Measurements from ENCODE around the gene IPO13.

Gene IPO13

DNA sequence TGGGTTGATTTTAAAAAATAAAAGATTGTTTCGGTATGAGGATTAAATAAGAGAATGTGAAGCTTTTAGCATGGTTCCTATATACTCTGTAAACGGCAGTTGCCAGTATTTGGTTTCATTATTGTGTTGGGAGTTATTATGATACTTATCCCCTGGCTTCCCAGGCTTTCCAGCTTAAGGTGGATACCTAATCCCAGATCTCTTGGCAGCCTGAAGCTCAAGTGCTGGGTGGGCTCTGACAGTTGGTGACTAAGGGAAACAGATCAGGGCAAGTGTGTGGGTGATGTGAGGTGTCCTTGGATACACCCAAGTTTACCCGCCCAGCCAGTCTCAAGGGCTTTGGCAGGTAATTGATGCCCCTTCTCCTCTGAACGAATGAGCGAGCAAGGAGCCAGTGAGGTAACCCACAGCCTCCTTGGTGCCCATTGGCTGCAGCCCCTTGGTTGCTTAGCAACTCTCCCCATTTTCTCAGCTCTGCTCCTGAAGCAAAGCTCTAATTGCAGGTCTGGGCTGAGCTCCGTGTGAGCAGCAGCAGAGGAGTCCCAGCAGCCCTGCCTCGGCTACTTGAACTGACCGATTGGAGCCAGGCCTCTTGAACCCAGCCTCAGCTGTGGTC is 6.1 kb downstream of the IPO13 start:
- Histone ChIP-seq H3K4me3 (ENCODE audit: insufficient read depth, low read depth, low read length) (no peak overlapping the region), H3K9me3 (ENCODE audit: control insufficient read depth, low read length) (no peaks in the 10 kb centered on the region), H3K4me1 (ENCODE audit: control insufficient read depth, insufficient read depth, low read length) (peaks cover 7% of the 10 kb centered on the region), H3K27ac (ENCODE audit: insufficient read depth, low read depth, low read length, poor library complexity, severe bottlenecking) (no peak overlapping the region), H3K27me3 (ENCODE audit: control insufficient read depth, insufficient read depth, low read length, poor library complexity, severe bottlenecking) (no peaks in the 10 kb centered on the region), H3K36me3 (ENCODE audit: control insufficient read depth, insufficient read depth, low read length) (peaks cover 5% of the 10 kb centered on the region)
- WGBS, 2 experiments, result 49 to 55% methylated on average over 8 of the region's 8 CpGs

DNA sequence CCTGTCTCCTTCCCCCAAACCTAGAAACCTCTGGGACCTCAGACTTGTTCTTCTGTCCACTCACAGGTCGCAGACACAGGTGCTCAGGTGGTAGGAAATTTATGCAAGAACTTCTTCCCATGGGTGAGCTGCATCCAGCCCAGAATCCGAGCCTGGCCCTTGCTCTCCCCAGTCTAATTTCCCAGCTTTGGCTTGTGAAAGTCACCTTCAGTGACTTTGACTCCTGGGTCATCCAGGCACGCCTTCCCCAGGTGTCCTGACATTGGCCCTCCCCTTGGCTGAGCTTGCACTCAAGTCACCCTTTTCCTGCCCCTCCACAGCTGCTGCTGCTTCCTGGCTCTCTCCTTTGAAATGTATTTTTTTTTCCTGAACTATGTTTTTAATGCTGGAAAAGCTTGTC is 6.6 kb downstream of the IPO13 start:
- H3K27ac ChIP-seq (ENCODE audit: insufficient read depth, low read depth, low read length, poor library complexity, severe bottlenecking), result no peak overlapping the region
- H3K4me1 ChIP-seq (ENCODE audit: control insufficient read depth, insufficient read depth, low read length), result peaks cover 6% of the 10 kb centered on the region
- no peaks in the 10 kb centered on the region for H3K27me3 ChIP-seq (ENCODE audit: control insufficient read depth, insufficient read depth, low read length, poor library complexity, severe bottlenecking)
- WGBS, 2 experiments, result 91 to 92% methylated on average over 3 of the region's 3 CpGs
- H3K9me3 ChIP-seq (ENCODE audit: control insufficient read depth, low read length), result no peaks in the 10 kb centered on the region
- no peak overlapping the region for H3K4me3 ChIP-seq (ENCODE audit: insufficient read depth, low read depth, low read length)
- H3K36me3 ChIP-seq (ENCODE audit: control insufficient read depth, insufficient read depth, low read length), result peaks cover 5% of the 10 kb centered on the region

DNA sequence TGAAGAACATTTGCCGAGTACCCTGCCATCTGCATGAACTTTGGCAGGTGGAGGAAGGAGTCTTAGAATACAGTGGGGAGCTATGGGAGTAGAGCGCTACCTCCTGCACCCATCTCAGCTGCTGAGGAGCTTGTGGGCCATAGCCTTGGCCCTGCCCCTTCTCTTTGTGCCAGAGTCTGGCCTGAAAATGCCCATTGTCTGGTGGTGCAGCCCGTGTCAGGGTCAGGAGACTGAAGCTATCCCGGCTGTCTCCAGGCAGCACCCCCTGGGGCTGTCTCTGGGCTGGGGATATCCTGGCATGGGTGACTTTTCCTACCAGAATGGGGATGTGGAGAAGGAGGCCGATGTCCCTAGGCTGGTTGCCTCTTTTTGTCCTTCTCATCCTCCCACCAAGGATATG is 7.3 kb downstream of the IPO13 start:
- Histone ChIP-seq H3K27ac (ENCODE audit: insufficient read depth, low read depth, low read length, poor library complexity, severe bottlenecking) (no peak overlapping the region), H3K9me3 (ENCODE audit: control insufficient read depth, low read length) (no peaks in the 10 kb centered on the region), H3K4me3 (ENCODE audit: insufficient read depth, low read depth, low read length) (no peak overlapping the region), H3K4me1 (ENCODE audit: control insufficient read depth, insufficient read depth, low read length) (peaks cover 6% of the 10 kb centered on the region), H3K27me3 (ENCODE audit: control insufficient read depth, insufficient read depth, low read length, poor library complexity, severe bottlenecking) (no peaks in the 10 kb centered on the region), H3K36me3 (ENCODE audit: control insufficient read depth, insufficient read depth, low read length) (peaks cover 10% of the 10 kb centered on the region)
- WGBS, 2 experiments, result 89 to 92% methylated on average over 5 of the region's 5 CpGs

DNA sequence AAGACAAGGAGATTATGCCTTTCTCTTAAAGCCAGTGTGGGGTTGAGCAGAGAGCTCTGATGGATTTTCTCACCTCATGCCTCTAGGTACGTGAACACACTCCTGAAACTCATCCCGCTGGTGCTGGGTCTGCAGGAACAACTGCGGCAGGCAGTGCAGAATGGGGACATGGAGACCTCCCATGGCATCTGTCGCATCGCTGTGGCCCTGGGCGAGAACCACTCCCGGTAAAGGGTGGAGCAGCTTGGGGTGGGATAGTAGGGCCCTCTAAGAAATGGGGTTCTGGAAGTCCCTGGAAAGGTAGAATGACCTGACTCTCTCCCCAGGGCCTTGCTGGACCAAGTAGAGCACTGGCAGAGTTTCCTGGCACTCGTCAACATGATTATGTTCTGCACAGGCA is 9.5 kb downstream of the IPO13 start:
- WGBS, 2 experiments, result 94 to 95% methylated on average over 8 of the region's 8 CpGs
- H3K4me1 ChIP-seq (ENCODE audit: control insufficient read depth, insufficient read depth, low read length), result peaks cover 6% of the 10 kb centered on the region
- H3K36me3 ChIP-seq (ENCODE audit: control insufficient read depth, insufficient read depth, low read length), result peaks cover 10% of the 10 kb centered on the region
- no peaks in the 10 kb centered on the region for H3K27me3 ChIP-seq (ENCODE audit: control insufficient read depth, insufficient read depth, low read length, poor library complexity, severe bottlenecking)
- no peak overlapping the region for H3K27ac ChIP-seq (ENCODE audit: insufficient read depth, low read depth, low read length, poor library complexity, severe bottlenecking)
- H3K4me3 ChIP-seq (ENCODE audit: insufficient read depth, low read depth, low read length), result no peak overlapping the region
- H3K9me3 ChIP-seq (ENCODE audit: control insufficient read depth, low read length), result no peaks in the 10 kb centered on the region

DNA sequence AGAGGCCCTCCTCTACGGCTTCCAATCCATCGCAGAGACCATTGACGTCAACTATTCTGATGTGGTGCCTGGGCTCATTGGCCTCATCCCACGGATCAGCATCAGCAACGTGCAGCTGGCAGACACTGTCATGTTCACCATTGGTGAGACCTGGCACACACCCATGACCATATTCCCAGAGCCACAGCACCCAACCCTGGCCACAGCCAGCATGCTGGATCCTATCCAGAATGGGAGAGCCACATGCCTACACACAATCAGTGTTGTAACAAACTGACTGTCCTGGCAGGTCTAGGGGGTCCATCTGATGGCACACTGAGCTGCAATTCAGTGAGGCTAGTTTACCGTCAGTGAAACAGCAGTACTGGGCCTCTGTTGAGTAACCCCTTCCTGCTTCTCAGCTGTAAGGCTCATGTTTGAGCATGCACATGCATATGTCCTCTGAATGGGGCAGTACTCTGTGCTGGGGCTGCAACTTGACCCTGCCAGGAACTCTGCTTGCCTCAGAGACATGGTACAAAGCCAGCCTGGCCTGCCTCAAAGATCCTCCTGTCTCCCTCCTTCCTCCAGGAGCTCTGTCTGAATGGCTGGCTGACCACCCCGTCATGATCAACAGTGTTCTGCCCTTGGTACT is 10.8 kb downstream of the IPO13 start:
- Histone ChIP-seq H3K27me3 (ENCODE audit: control insufficient read depth, insufficient read depth, low read length, poor library complexity, severe bottlenecking) (no peaks in the 10 kb centered on the region), H3K9me3 (ENCODE audit: control insufficient read depth, low read length) (no peaks in the 10 kb centered on the region), H3K36me3 (ENCODE audit: control insufficient read depth, insufficient read depth, low read length) (peaks cover 10% of the 10 kb centered on the region), H3K4me1 (ENCODE audit: control insufficient read depth, insufficient read depth, low read length) (peaks cover 6% of the 10 kb centered on the region), H3K27ac (ENCODE audit: insufficient read depth, low read depth, low read length, poor library complexity, severe bottlenecking) (no peak overlapping the region), H3K4me3 (ENCODE audit: insufficient read depth, low read depth, low read length) (no peak overlapping the region)
- WGBS, 2 experiments, result 93 to 94% methylated on average over 7 of the region's 7 CpGs

DNA sequence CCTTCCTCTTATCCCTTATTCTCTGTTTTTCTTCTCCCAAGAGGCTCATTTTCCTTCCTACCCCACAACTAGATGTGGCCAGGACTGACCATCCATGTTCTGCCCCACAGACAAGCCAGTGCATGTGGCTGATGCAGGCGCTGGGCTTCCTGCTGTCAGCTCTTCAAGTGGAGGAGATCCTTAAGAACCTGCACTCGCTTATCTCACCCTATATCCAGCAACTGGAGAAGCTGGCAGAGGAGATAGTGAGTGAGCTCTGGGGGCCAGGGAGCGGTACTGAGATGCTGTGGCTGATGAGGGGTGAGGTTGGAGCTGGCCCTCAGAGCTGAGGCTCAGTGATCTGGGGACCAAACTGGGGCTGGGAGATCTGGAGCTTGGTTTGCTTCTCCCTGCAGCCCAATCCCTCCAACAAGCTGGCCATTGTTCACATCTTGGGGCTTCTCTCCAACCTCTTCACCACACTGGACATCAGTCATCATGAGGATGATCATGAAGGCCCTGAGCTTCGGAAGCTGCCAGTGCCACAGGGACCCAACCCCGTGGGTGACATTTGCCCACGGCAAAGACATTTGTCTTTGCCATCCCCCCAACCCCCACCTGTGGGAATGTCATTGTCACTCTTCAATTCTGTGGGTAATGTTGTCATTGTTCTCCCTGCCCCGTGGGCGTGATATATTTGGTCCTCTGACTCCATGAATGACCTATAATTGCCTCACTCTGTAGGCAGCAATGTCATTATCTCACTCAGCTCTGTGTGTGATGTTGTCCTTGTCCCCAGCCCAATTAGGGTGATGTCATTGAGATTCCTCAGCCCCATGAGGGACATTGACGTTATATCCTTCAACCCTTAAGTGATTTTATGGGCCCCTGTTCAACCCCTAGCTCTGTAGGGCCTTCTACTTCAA is 11.9 kb downstream of the IPO13 start:
- WGBS, 2 experiments, result 92 to 94% methylated on average over 9 of the region's 9 CpGs
- Histone ChIP-seq H3K4me3 (ENCODE audit: insufficient read depth, low read depth, low read length) (no peak overlapping the region), H3K4me1 (ENCODE audit: control insufficient read depth, insufficient read depth, low read length) (peaks cover under 1% of the 10 kb centered on the region), H3K27ac (ENCODE audit: insufficient read depth, low read depth, low read length, poor library complexity, severe bottlenecking) (no peak overlapping the region), H3K36me3 (ENCODE audit: control insufficient read depth, insufficient read depth, low read length) (peaks cover 10% of the 10 kb centered on the region), H3K27me3 (ENCODE audit: control insufficient read depth, insufficient read depth, low read length, poor library complexity, severe bottlenecking) (no peaks in the 10 kb centered on the region), H3K9me3 (ENCODE audit: control insufficient read depth, low read length) (no peaks in the 10 kb centered on the region)

DNA sequence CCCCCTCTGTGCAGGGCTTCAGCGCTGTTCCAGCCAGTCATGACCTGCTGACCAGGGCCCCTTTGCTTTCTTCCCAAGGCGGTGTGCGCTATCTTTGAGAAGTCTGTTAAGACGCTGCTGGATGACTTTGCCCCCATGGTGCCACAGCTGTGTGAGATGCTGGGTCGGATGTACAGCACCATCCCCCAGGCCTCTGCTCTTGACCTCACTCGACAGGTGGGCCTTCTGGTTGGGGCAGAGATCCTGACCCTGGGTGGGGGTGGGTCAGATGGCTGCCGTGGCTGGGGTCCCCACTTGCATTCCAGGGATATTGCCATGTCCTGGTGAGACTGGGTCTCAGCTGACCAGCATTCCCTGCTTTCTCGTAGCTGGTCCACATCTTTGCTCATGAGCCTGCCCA is 14.0 kb downstream of the IPO13 start:
- WGBS, 2 experiments, result 94 to 95% methylated on average over 8 of the region's 8 CpGs
- Histone ChIP-seq H3K4me1 (ENCODE audit: control insufficient read depth, insufficient read depth, low read length) (no peaks in the 10 kb centered on the region), H3K36me3 (ENCODE audit: control insufficient read depth, insufficient read depth, low read length) (peaks cover 10% of the 10 kb centered on the region), H3K9me3 (ENCODE audit: control insufficient read depth, low read length) (no peaks in the 10 kb centered on the region), H3K27me3 (ENCODE audit: control insufficient read depth, insufficient read depth, low read length, poor library complexity, severe bottlenecking) (no peaks in the 10 kb centered on the region), H3K4me3 (ENCODE audit: insufficient read depth, low read depth, low read length) (no peak overlapping the region), H3K27ac (ENCODE audit: insufficient read depth, low read depth, low read length, poor library complexity, severe bottlenecking) (no peak overlapping the region)

DNA sequence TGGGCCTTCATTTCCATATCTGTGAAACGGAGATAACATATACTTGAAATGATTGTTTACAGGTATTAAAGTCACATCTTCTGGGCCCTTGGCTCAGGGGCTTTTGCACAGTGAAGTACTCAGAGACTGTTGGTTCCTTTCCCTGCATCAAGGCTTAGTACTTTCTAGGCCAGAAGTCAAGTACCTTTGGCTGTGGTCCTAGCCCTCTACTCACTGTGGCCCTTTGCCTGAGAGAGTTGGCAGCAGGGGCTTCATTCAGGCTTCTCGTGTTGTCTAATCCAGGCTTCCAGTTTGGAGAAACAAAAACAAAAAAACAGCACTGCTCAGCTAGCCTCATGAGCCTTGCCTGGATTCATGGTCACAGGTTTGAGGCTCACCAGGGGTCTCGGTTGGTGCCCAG is 14.9 kb downstream of the IPO13 start:
- no peaks in the 10 kb centered on the region for H3K4me1 ChIP-seq (ENCODE audit: control insufficient read depth, insufficient read depth, low read length)
- peaks cover 10% of the 10 kb centered on the region for H3K36me3 ChIP-seq (ENCODE audit: control insufficient read depth, insufficient read depth, low read length)
- WGBS, 2 experiments, result 93 to 96% methylated on average over 3 of the region's 3 CpGs
- no peak overlapping the region for H3K4me3 ChIP-seq (ENCODE audit: insufficient read depth, low read depth, low read length)
- no peaks in the 10 kb centered on the region for H3K9me3 ChIP-seq (ENCODE audit: control insufficient read depth, low read length)
- H3K27me3 ChIP-seq (ENCODE audit: control insufficient read depth, insufficient read depth, low read length, poor library complexity, severe bottlenecking), result no peaks in the 10 kb centered on the region
- no peak overlapping the region for H3K27ac ChIP-seq (ENCODE audit: insufficient read depth, low read depth, low read length, poor library complexity, severe bottlenecking)

DNA sequence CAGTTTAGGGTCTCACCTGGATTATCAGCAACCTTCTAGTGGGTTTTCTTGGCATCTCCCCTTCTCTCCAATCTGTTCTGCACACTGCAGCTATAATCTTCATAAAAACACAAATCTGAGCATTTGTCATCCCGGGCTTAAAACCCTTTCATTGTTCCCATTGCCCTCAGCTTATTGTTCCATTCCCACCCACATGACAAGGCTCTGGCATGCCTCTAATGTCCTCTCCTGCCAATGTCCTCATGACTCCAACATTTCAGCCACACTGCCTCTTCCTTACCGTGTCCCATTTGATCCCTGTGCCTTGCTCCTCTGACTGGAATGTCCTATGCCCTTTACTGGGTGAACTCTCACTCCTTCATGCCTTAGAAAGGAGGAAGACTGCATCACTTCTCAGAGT is 15.6 kb downstream of the IPO13 start:
- WGBS, 2 experiments, result 90% methylated on average over 2 of the region's 2 CpGs
- Histone ChIP-seq H3K4me3 (ENCODE audit: insufficient read depth, low read depth, low read length) (no peak overlapping the region), H3K36me3 (ENCODE audit: control insufficient read depth, insufficient read depth, low read length) (peaks cover 8% of the 10 kb centered on the region), H3K27ac (ENCODE audit: insufficient read depth, low read depth, low read length, poor library complexity, severe bottlenecking) (no peak overlapping the region), H3K9me3 (ENCODE audit: control insufficient read depth, low read length) (no peaks in the 10 kb centered on the region), H3K4me1 (ENCODE audit: control insufficient read depth, insufficient read depth, low read length) (no peaks in the 10 kb centered on the region), H3K27me3 (ENCODE audit: control insufficient read depth, insufficient read depth, low read length, poor library complexity, severe bottlenecking) (no peaks in the 10 kb centered on the region)

DNA sequence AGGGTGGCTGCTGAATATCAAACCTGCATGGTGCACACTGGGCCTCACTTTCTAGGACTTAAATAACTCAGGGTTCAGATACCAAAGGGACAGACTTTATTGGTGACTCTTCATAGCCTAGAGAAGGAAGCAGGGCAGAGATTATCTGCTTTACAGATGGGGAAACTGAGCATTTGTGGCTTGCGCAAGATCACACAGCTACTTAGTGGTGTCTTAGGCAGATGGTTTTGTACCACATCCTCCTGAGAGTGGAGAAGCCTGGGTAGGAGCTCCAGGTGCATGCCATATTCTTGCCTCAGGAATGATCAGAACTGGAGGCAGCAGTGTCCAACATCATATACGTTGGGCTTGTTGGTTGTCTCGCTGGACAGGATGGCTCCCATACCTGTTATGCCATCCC is 16.3 kb downstream of the IPO13 start:
- Histone ChIP-seq H3K4me1 (ENCODE audit: control insufficient read depth, insufficient read depth, low read length) (no peaks in the 10 kb centered on the region), H3K4me3 (ENCODE audit: insufficient read depth, low read depth, low read length) (no peak overlapping the region), H3K9me3 (ENCODE audit: control insufficient read depth, low read length) (no peaks in the 10 kb centered on the region), H3K27ac (ENCODE audit: insufficient read depth, low read depth, low read length, poor library complexity, severe bottlenecking) (no peak overlapping the region), H3K27me3 (ENCODE audit: control insufficient read depth, insufficient read depth, low read length, poor library complexity, severe bottlenecking) (no peaks in the 10 kb centered on the region), H3K36me3 (ENCODE audit: control insufficient read depth, insufficient read depth, low read length) (peaks cover 5% of the 10 kb centered on the region)
- WGBS, 2 experiments, result 95 to 96% methylated on average over 3 of the region's 3 CpGs

All from ectodermal cell (in vitro differentiated cells).